ENCODE measurements around the gene EEF1E1.

Gene EEF1E1

GRCh38 chr6:8063761-8064637 is 38.3 kb downstream of the EEF1E1 start, which contains the start of gene BLOC1S5:
Gene BLOC1S5, minus strand, starts transcription at chr6:8064389. Its CDS starts 13 bp downstream, at chr6:8064376.
- H3K27ac ChIP-seq: peak within 1 kb of the TSS; percentile 81
- no peaks in the 10 kb centered on the region for H3K9me3 ChIP-seq
- H3K27me3 ChIP-seq: no peaks in the 10 kb centered on the region
- H3K36me3 ChIP-seq: peaks cover 17% of the 10 kb centered on the region
- H3K4me3 ChIP-seq (ENCODE audit: low read depth in 1 of 2, low read length in 1 of 2): peak within 1 kb of the TSS; percentile 73 to 75
- TF ChIP-seq, protein P1, sequence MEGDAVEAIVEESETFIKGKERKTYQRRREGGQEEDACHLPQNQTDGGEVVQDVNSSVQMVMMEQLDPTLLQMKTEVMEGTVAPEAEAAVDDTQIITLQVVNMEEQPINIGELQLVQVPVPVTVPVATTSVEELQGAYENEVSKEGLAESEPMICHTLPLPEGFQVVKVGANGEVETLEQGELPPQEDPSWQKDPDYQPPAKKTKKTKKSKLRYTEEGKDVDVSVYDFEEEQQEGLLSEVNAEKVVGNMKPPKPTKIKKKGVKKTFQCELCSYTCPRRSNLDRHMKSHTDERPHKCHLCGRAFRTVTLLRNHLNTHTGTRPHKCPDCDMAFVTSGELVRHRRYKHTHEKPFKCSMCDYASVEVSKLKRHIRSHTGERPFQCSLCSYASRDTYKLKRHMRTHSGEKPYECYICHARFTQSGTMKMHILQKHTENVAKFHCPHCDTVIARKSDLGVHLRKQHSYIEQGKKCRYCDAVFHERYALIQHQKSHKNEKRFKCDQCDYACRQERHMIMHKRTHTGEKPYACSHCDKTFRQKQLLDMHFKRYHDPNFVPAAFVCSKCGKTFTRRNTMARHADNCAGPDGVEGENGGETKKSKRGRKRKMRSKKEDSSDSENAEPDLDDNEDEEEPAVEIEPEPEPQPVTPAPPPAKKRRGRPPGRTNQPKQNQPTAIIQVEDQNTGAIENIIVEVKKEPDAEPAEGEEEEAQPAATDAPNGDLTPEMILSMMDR (IDR thresholded peaks at IDR 0.05): peak; percentile 31
- H3K4me1 ChIP-seq (ENCODE audit: control insufficient read depth in 1 of 2, insufficient read depth in 1 of 2, low read depth in 1 of 2, low read length in 1 of 2): peaks cover 18 to 33% of the 10 kb centered on the region in 2 experiments

DNA sequence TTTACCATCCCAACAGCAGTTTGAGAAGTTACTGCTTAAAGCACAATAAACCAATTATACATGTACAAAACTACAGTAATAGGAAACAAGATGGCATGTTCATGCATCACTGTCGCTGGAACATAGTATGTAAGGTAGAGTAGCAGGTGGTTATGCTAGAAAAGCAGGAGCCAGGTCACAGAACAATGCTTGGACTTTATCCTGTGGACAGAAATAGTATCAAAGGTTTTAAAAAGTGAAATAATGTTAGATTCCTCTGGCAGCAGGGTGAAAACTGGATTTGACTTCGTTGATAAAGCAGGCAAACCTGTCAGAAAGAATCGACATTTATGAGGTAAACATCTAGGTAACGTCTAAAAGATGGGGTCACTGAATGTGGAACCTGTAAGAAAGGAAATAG is 40.6 kb downstream of the EEF1E1 start:
- TF ChIP-seq, protein P1 (IDR thresholded peaks at IDR 0.05): no peak
- Histone ChIP-seq H3K27me3 (no peaks in the 10 kb centered on the region), H3K27ac (no peak overlapping the region), H3K4me3 (ENCODE audit: low read depth in 1 of 2, low read length in 1 of 2) (no peak overlapping the region), H3K4me1 (ENCODE audit: control insufficient read depth in 1 of 2, insufficient read depth in 1 of 2, low read depth in 1 of 2, low read length in 1 of 2) (peaks cover 14 to 28% of the 10 kb centered on the region in 2 experiments), H3K36me3 (peaks cover 17% of the 10 kb centered on the region), H3K9me3 (no peaks in the 10 kb centered on the region)

DNA sequence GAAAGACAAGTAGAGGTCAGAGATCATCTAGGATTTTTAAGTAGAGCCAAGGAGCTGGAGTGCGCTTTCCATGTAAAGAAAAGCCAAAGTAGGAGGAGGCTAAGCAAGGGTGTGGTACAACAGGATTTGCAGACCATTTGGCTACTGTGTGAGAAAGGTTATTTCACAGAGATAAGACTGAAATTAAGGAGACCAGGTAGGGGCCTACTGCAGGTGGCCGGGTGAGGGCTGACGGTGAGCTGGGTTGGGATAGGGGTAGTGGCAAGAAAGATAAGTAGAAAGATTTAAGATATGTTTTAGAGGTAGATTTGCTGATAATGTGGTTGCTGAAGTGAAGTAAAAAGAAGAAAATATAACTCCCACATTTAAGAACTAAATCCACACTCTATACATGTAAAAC is 42.0 kb downstream of the EEF1E1 start:
- peaks cover 8 to 16% of the 10 kb centered on the region in 2 experiments for H3K4me1 ChIP-seq (ENCODE audit: control insufficient read depth in 1 of 2, insufficient read depth in 1 of 2, low read depth in 1 of 2, low read length in 1 of 2)
- no peak overlapping the region for H3K27ac ChIP-seq
- no peaks in the 10 kb centered on the region for H3K9me3 ChIP-seq
- no peaks in the 10 kb centered on the region for H3K27me3 ChIP-seq
- TF ChIP-seq, protein P1 (IDR thresholded peaks at IDR 0.05): no peak
- no peak overlapping the region for H3K4me3 ChIP-seq (ENCODE audit: low read depth in 1 of 2, low read length in 1 of 2)
- peaks cover 21% of the 10 kb centered on the region for H3K36me3 ChIP-seq

GRCh38 chr6:8059129-8059528 is 43.2 kb downstream of the EEF1E1 start:
- H3K4me1 ChIP-seq (ENCODE audit: control insufficient read depth in 1 of 2, insufficient read depth in 1 of 2, low read depth in 1 of 2, low read length in 1 of 2): peaks cover 0 to 6% of the 10 kb centered on the region in 2 experiments
- H3K4me3 ChIP-seq (ENCODE audit: low read depth in 1 of 2, low read length in 1 of 2): no peak overlapping the region
- peaks cover 24% of the 10 kb centered on the region for H3K36me3 ChIP-seq
- H3K9me3 ChIP-seq: no peaks in the 10 kb centered on the region
- no peak overlapping the region for H3K27ac ChIP-seq
- TF ChIP-seq, protein P1 (IDR thresholded peaks at IDR 0.05): no peak
- H3K27me3 ChIP-seq: no peaks in the 10 kb centered on the region

- no peaks in the 10 kb centered on the region for H3K4me1 ChIP-seq (ENCODE audit: control insufficient read depth in 1 of 2, insufficient read depth in 1 of 2, low read depth in 1 of 2, low read length in 1 of 2)
- TF ChIP-seq, protein P1 (IDR thresholded peaks at IDR 0.05): no peak
- no peaks in the 10 kb centered on the region for H3K27me3 ChIP-seq
- H3K9me3 ChIP-seq: no peaks in the 10 kb centered on the region
- no peak overlapping the region for H3K4me3 ChIP-seq (ENCODE audit: low read depth in 1 of 2, low read length in 1 of 2)
- H3K27ac ChIP-seq: no peak overlapping the region
- H3K36me3 ChIP-seq: peaks cover 25% of the 10 kb centered on the region
These were observed 44.6 kb downstream of the EEF1E1 start for GRCh38 chr6:8057793-8058192.

All from neutrophil (primary cell).